Fibroblast of lung (primary cell): ENCODE measurements around the gene VPS45. TPM values are rescaled to one million over a fixed set of nuclear protein-coding genes. Genes with fewer than 3 reads are reported as not detected.

Source experiments
- DNase-seq, 2 donors: peaks; one replicate each; pipeline versions ENCODE4 v3.0.0 to v3.0.0-alpha.2; 2010; ENCODE audit warnings: low read depth in 2 of 2
- H2AFZ ChIP-seq: 2 replicates; pipeline ENCODE4 v1.5.1; 2012; ENCODE audit warnings: low read length, control low read depth, inconsistent platforms
- H3K27ac ChIP-seq: 2 replicates; pipeline ENCODE4 v1.5.1; 2011; ENCODE audit warnings: low read length, control low read depth; ENCODE audit not compliant: insufficient read depth
- H3K27me3 ChIP-seq: 2 replicates; pipeline ENCODE4 v1.5.1; 2011; ENCODE audit warnings: mild to moderate bottlenecking, low read length; ENCODE audit not compliant: control insufficient read depth, insufficient read depth
- H3K36me3 ChIP-seq: 2 replicates; pipeline ENCODE4 v1.5.1; 2011; ENCODE audit warnings: low read length; ENCODE audit not compliant: control insufficient read depth, insufficient read depth
- H3K4me1 ChIP-seq: 2 replicates; pipeline ENCODE4 v1.5.1; 2011; ENCODE audit warnings: low read length; ENCODE audit not compliant: control insufficient read depth, insufficient read depth; ENCODE audit errors: extremely low read depth
- H3K4me2 ChIP-seq: 2 replicates; pipeline ENCODE4 v1.5.1; 2011; ENCODE audit warnings: low read length, control low read depth; ENCODE audit not compliant: insufficient read depth; ENCODE audit errors: extremely low read depth
- H3K4me3 ChIP-seq, 4 experiments: fragments of 200-600 bp in 1 of 4; sonication (generic) in 1 of 4; replicated peaks in 1 of 4; 2 replicates each; pipeline ENCODE4 v1.5.1; 2011 to 2016; ENCODE audit warnings: low read length in 4 of 4, low read depth in 3 of 4, mild to moderate bottlenecking in 3 of 4, control low read depth in 2 of 4, inconsistent platforms in 1 of 4, mixed read lengths in 1 of 4; ENCODE audit not compliant: insufficient read depth in 1 of 4; ENCODE audit errors: control extremely low read depth in 1 of 4
- H3K79me2 ChIP-seq: 2 replicates; pipeline ENCODE4 v1.5.1; 2012; ENCODE audit warnings: mild to moderate bottlenecking, low read length, inconsistent platforms; ENCODE audit not compliant: control insufficient read depth, insufficient read depth
- H3K9ac ChIP-seq: 2 replicates; pipeline ENCODE4 v1.5.1; 2011; ENCODE audit warnings: mild to moderate bottlenecking, low read length, control low read depth; ENCODE audit not compliant: insufficient read depth
- H3K9me3 ChIP-seq: 2 replicates; pipeline ENCODE4 v1.5.1; 2012; ENCODE audit warnings: low read depth, low read length; ENCODE audit not compliant: control insufficient read depth, insufficient read depth
- H4K20me1 ChIP-seq: 2 replicates; pipeline ENCODE4 v1.5.1; 2011; ENCODE audit warnings: low read length; ENCODE audit not compliant: control insufficient read depth, insufficient read depth; ENCODE audit errors: extremely low read depth
- CTCF ChIP-seq, 2 donors: IDR thresholded peaks in 1 of 2; conservative IDR thresholded peaks in 1 of 2; 1 replicate in 1 of 2; 2 replicates in 1 of 2; pipeline ENCODE4 v1.5.1; 2011 to 2012; ENCODE audit warnings: low read length in 2 of 2, control low read depth in 1 of 2, inconsistent platforms in 1 of 2, low read depth in 1 of 2, mild to moderate bottlenecking in 1 of 2
- EZH2 ChIP-seq: IDR thresholded peaks from 2 replicates; pipeline ENCODE4 v1.5.1; 2012; ENCODE audit warnings: low read length, control low read depth, mild to moderate bottlenecking; ENCODE audit errors: missing control alignments
- polyA plus RNA-seq, 2 donors: library from polyadenylated mRNA; depleted of rRNA in 1 of 2; stranded (reverse) in 1 of 2; unstranded in 1 of 2; fragments of >200 nt; gene quantifications; 2 replicates each; pipeline ENCODE4 v1.2.1, GENCODE V29; 2011 to 2012; ENCODE audit warnings: missing spikeins in 1 of 2
- total RNA-seq: library from RNA; depleted of rRNA; stranded (reverse); fragments of >200 nt; gene quantifications from 2 replicates; pipeline ENCODE4 v1.2.1, GENCODE V29; 2014

VPS45 gene
- total and polyA plus RNA-seq, 2 donors (not counting 1 experiment from before 2014, with no cell fraction given): 42.6 to 50.0 TPM

DNA sequence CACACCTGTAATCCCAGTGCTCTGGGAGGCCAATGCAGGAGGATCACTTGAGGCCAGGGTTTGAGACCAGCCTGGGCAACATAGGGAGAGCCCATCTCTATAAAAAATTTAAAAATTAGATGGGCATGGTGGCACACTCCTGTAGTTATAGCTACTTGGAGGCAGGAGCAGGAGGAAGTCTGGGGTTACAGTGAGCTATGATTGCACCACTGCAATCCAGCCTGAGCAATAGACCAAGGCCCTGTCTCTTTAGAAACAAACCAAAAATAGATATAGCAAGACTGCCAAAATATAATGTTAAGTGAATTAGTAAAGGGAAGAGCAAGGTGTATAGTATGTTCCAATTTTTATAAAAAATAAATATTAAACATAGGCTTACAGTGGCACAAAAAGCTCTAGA is 111.0 kb downstream of the VPS45 start:
- DNase-seq: no peak

GRCh38 chr1:150179867-150180266 is 112.3 kb downstream of the VPS45 start:
- Histone ChIP-seq H3K9ac (no peak overlapping the region), H3K36me3 (no peaks in the 10 kb centered on the region), H3K4me2 (no peak overlapping the region), H3K27me3 (no peaks in the 10 kb centered on the region), H4K20me1 (no peaks in the 10 kb centered on the region), H3K27ac (no peak overlapping the region), H3K79me2 (no peaks in the 10 kb centered on the region), H2AFZ (no peak overlapping the region), H3K4me3 (no peak overlapping the region), H3K9me3 (no peaks in the 10 kb centered on the region), H3K4me1 (no peaks in the 10 kb centered on the region)
- DNase-seq: no peak
- TF ChIP-seq EZH2 (no peak), CTCF (conservative IDR thresholded peaks at IDR 0.05 in 1 of 2, IDR thresholded peaks at IDR 0.05 in 1 of 2; ENCODE audit: low read depth in 1 of 2, low read length in 2 of 2) (no peak)

More for the DNA sequence above, 111.0 kb downstream of the VPS45 start:
- H3K9me3 ChIP-seq: no peaks in the 10 kb centered on the region
- no peak overlapping the region for H3K27ac ChIP-seq
- H3K79me2 ChIP-seq: no peaks in the 10 kb centered on the region
- H3K4me2 ChIP-seq: no peak overlapping the region
- H3K27me3 ChIP-seq: no peaks in the 10 kb centered on the region
- no peak overlapping the region for H3K9ac ChIP-seq
- TF ChIP-seq EZH2: no peak
- no peak for TF ChIP-seq CTCF (conservative IDR thresholded peaks at IDR 0.05 in 1 of 2, IDR thresholded peaks at IDR 0.05 in 1 of 2; ENCODE audit: low read depth in 1 of 2, low read length in 2 of 2)
- H2AFZ ChIP-seq: no peak overlapping the region
- H3K4me1 ChIP-seq: no peaks in the 10 kb centered on the region
- H3K4me3 ChIP-seq: no peak overlapping the region
- no peaks in the 10 kb centered on the region for H3K36me3 ChIP-seq
- H4K20me1 ChIP-seq: no peaks in the 10 kb centered on the region

GRCh38 chr1:150180474-150180873 is 112.9 kb downstream of the VPS45 start:
- no peak overlapping the region for H3K4me2 ChIP-seq
- no peak overlapping the region for H3K4me3 ChIP-seq
- no peak overlapping the region for H2AFZ ChIP-seq
- no peaks in the 10 kb centered on the region for H4K20me1 ChIP-seq
- H3K9me3 ChIP-seq: no peaks in the 10 kb centered on the region
- H3K79me2 ChIP-seq: no peaks in the 10 kb centered on the region
- no peaks in the 10 kb centered on the region for H3K4me1 ChIP-seq
- H3K9ac ChIP-seq: no peak overlapping the region
- no peaks in the 10 kb centered on the region for H3K27me3 ChIP-seq
- no peaks in the 10 kb centered on the region for H3K36me3 ChIP-seq
- no peak for TF ChIP-seq EZH2
- no peak for TF ChIP-seq CTCF (conservative IDR thresholded peaks at IDR 0.05 in 1 of 2, IDR thresholded peaks at IDR 0.05 in 1 of 2; ENCODE audit: low read depth in 1 of 2, low read length in 2 of 2)
- no peak for DNase-seq
- H3K27ac ChIP-seq: no peak overlapping the region
